AG10803 (cell line): ENCODE data around the gene NANOGP8.
"Not testable (repeated sequence)": the region's sequence is repeated elsewhere in the genome, so short reads cannot be mapped to it uniquely, and the experiment has no call there.

Experiments used
- DNase-seq: peaks from one replicate; pipeline ENCODE4 v3.0.0; 2010; ENCODE audit warnings: low read depth
- H3K4me3 ChIP-seq: 2 replicates; pipeline ENCODE4 v1.5.1; 2011; ENCODE audit warnings: mild to moderate bottlenecking, low read length, control low read depth
- CTCF ChIP-seq: conservative IDR thresholded peaks from 2 replicates; pipeline ENCODE4 v1.5.1; 2011; ENCODE audit warnings: mild to moderate bottlenecking, low read length, control low read depth, inconsistent platforms

The NANOGP8 gene

GRCh38 chr15:35085176-35085919 lies at the start of gene NANOGP8:
NANOGP8 (minus strand) TSS chr15:35085295; CDS start chr15:35085110, 185 bp downstream.
- DNase-seq, H3K4me3 ChIP-seq: not testable (repeated sequence)

DNA sequence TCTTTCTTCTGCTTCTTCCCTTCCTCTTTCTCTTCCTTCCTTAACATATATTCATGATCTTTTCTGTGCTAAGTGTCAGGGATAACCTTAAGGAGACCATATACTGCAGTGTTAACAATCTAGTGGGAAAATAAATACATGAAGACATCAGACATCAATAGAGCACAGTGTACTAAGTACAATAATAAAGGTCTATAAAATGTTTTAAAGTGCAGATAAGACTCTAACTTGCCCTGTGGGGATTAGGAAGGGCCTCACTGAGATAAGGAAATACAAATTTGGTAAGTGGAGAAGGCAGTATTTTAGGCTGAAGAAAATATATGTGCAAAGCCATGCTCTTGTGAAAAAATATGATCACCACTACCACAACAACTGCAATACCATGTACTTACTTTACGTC lies 49.2 kb upstream of the NANOGP8 start:
- H3K4me3 ChIP-seq: no peak overlapping the region
- no peak for TF ChIP-seq CTCF
- DNase-seq: no peak

DNA sequence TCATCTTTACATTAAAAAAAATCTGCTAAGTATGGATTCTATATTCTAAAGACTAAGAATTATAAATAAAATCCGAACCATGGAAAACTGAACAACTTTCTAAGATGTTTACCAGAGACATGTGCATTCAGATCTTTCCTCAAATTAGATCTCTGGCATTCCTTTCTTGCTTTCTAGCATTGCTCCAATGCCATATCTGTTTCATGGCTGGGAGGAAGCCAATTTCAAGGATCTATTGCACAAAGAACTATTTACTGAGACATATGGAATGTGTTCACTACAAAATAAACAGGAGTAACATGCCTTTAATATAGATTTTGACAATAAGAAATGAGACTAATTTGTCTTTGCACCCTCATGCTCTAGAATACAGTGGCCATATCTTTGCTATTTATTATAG lies 45.1 kb upstream of the NANOGP8 start:
- no peak for TF ChIP-seq CTCF
- H3K4me3 ChIP-seq: no peak overlapping the region
- peak; percentile 35 for DNase-seq

DNA sequence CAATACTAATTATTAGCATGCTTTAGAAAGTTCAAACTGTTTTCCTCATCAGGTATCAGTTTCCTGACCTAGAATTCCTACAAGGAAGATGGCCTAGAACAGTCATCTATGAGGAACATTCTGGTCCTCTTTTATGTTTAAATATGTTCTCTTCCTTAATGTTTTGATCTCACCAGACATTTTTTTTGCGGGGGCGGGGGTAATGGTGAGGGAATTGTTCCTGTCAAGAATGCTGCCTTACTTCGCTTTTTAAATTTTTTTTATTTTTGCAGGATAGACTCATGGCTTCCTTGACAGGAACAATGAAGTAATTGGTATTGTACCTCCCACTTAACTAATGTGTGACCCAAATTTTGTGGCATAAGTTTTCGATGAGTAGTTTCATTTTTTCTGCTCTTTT lies 44.3 kb upstream of the NANOGP8 start:
- no peak for TF ChIP-seq CTCF
- no peak for DNase-seq
- no peak overlapping the region for H3K4me3 ChIP-seq

DNA sequence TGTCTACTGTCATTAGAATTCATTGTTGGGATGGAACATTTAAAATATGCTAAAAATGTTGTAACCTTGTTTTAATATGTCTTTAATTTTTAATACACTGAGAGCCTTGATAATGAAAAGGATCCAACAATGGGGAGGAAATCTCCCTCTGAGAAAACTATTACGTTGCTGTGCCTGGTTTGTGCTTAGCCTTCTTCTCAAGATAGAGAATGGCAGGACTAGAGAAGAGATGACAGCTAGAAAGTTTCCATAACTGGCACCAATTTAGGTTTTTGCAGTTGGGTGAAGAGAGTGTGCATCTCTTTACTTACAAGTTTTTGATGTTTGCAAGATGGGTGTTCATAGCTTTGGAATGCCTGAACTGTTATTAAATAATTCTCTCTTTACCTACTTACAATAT lies 42.6 kb upstream of the NANOGP8 start:
- DNase-seq: no peak
- no peak overlapping the region for H3K4me3 ChIP-seq
- TF ChIP-seq CTCF: no peak

- no peak for DNase-seq
- TF ChIP-seq CTCF: no peak
- no peak overlapping the region for H3K4me3 ChIP-seq
These were observed 41.1 kb upstream of the NANOGP8 start for GRCh38 chr15:35126236-35126635.

DNA sequence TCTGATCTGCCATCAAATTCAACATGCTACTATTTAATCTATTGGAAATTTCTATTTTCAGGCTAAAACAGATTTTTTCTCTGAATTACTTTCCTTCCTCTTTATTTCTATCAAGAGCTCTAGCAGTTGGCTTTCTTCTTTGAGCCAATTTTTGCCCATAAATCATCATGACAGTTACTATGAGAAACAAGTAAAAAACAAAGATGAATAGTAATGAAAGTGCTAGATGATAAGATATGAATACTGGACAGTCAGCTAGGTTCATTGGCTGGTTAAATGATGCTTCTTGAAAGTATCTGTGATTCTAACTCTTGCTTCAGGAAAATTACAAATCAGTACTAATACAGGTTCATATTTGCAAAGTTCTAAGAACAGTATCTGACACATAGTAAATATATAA lies 38.6 kb upstream of the NANOGP8 start:
- no peak overlapping the region for H3K4me3 ChIP-seq
- no peak for TF ChIP-seq CTCF
- DNase-seq: no peak
